Measurements from ENCODE around the gene PACSIN3.

The PACSIN3 gene

GRCh38 chr11:47152953-47153950, 33.0 kb downstream of the PACSIN3 start:
- DNase-seq (ENCODE audit: low spot score), result peak; percentile 90

GRCh38 chr11:47152126-47152952, 33.9 kb downstream of the PACSIN3 start:
- DNase-seq (ENCODE audit: low spot score), result no peak

- DNase-seq (ENCODE audit: low spot score), result no peak
Measured at GRCh38 chr11:47149782-47150181, 36.5 kb downstream of the PACSIN3 start.

GRCh38 chr11:47148903-47149531, 37.2 kb downstream of the PACSIN3 start:
- no peak for DNase-seq (ENCODE audit: low spot score)

GRCh38 chr11:47148270-47148669, 38.0 kb downstream of the PACSIN3 start:
- DNase-seq (ENCODE audit: low spot score), result no peak

- no peak for DNase-seq (ENCODE audit: low spot score)
Measured at GRCh38 chr11:47147681-47148080, 38.6 kb downstream of the PACSIN3 start.

- no peak for DNase-seq (ENCODE audit: low spot score)
Measured at GRCh38 chr11:47147250-47147649, 39.0 kb downstream of the PACSIN3 start.

GRCh38 chr11:47144541-47144940, 41.7 kb downstream of the PACSIN3 start:
- DNase-seq (ENCODE audit: low spot score), result no peak

GRCh38 chr11:47143322-47143721, 42.9 kb downstream of the PACSIN3 start:
- DNase-seq (ENCODE audit: low spot score), result no peak

GRCh38 chr11:47139878-47140277, 46.4 kb downstream of the PACSIN3 start:
- DNase-seq (ENCODE audit: low spot score), result no peak

- no peak for DNase-seq (ENCODE audit: low spot score)
Measured at GRCh38 chr11:47137476-47137875, 48.8 kb downstream of the PACSIN3 start.

GRCh38 chr11:47136921-47137320, 49.3 kb downstream of the PACSIN3 start:
- no peak for DNase-seq (ENCODE audit: low spot score)

GRCh38 chr11:47136327-47136726, 49.9 kb downstream of the PACSIN3 start:
- no peak for DNase-seq (ENCODE audit: low spot score)

GRCh38 chr11:47132981-47133380, 53.3 kb downstream of the PACSIN3 start:
- no peak for DNase-seq (ENCODE audit: low spot score)

GRCh38 chr11:47132490-47132889, 53.7 kb downstream of the PACSIN3 start:
- no peak for DNase-seq (ENCODE audit: low spot score)

GRCh38 chr11:47131136-47131535, 55.1 kb downstream of the PACSIN3 start:
- DNase-seq (ENCODE audit: low spot score), result no peak

- peak; percentile 38 for DNase-seq (ENCODE audit: low spot score)
Measured at GRCh38 chr11:47130543-47130942, 55.7 kb downstream of the PACSIN3 start.

Measured in iPS-NIHi11 (cell line).